ENCODE data around the gene FAM167B.

DNA sequence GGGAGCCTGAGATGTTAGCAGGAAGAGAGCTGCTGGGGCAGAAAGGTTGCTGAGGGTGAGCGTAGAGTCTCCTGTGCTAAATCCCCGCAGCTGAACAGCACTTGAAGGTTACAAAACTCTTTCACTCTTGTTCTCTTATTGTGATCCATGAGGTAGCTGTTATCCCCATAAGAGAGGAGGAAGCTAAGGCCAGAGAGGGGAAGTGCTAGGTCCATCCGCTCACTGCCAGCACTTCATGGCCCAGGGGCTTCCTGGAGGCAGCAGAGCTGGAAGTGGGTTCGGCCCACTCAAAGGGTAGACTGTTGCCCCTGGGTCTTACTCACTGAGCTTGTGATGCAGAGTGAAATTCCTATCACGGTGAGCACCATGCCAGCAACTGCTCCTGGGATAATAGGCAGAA lies 30.5 kb upstream of the FAM167B start:
- TF ChIP-seq, protein P1, sequence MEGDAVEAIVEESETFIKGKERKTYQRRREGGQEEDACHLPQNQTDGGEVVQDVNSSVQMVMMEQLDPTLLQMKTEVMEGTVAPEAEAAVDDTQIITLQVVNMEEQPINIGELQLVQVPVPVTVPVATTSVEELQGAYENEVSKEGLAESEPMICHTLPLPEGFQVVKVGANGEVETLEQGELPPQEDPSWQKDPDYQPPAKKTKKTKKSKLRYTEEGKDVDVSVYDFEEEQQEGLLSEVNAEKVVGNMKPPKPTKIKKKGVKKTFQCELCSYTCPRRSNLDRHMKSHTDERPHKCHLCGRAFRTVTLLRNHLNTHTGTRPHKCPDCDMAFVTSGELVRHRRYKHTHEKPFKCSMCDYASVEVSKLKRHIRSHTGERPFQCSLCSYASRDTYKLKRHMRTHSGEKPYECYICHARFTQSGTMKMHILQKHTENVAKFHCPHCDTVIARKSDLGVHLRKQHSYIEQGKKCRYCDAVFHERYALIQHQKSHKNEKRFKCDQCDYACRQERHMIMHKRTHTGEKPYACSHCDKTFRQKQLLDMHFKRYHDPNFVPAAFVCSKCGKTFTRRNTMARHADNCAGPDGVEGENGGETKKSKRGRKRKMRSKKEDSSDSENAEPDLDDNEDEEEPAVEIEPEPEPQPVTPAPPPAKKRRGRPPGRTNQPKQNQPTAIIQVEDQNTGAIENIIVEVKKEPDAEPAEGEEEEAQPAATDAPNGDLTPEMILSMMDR (IDR thresholded peaks at IDR 0.05) = no peak
- no peak for TF ChIP-seq POLR2A (IDR thresholded peaks at IDR 0.05)

Measured in thyroid gland (tissue), 4 donors.